ENCODE measurements around the gene PDCD4.
"Not testable (repeated sequence)": the region's sequence is repeated elsewhere in the genome, so short reads cannot be mapped to it uniquely, and the experiment has no call there.

The PDCD4 gene

DNA sequence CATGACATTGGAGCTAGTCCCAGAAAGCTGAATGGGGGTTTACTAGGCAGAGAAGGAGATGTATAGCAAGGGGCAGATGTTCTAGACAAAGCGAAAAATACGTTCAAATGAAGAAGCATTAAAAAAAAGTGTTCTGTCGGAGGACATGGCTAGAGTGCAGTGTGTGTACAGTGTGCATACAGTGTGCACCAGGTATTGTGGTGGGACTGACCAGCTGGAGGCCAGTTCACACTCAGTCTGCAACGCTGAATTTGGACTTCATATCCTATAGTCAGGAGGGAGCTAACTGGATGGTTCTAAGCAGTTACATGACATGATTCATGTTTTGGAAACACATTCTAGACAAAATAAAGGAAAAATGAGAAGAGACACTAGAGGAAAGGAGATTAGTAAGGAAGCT lies 38.4 kb downstream of the PDCD4 start:
- DNase-seq: no peak
- no peak overlapping the region for H3K4me3 ChIP-seq
- H3K4me1 ChIP-seq: no peaks in the 10 kb centered on the region
- H3K36me3 ChIP-seq: peaks cover 0 to 4% (median 2%) of the 10 kb centered on the region in 3 donors
- TF ChIP-seq, protein P1, sequence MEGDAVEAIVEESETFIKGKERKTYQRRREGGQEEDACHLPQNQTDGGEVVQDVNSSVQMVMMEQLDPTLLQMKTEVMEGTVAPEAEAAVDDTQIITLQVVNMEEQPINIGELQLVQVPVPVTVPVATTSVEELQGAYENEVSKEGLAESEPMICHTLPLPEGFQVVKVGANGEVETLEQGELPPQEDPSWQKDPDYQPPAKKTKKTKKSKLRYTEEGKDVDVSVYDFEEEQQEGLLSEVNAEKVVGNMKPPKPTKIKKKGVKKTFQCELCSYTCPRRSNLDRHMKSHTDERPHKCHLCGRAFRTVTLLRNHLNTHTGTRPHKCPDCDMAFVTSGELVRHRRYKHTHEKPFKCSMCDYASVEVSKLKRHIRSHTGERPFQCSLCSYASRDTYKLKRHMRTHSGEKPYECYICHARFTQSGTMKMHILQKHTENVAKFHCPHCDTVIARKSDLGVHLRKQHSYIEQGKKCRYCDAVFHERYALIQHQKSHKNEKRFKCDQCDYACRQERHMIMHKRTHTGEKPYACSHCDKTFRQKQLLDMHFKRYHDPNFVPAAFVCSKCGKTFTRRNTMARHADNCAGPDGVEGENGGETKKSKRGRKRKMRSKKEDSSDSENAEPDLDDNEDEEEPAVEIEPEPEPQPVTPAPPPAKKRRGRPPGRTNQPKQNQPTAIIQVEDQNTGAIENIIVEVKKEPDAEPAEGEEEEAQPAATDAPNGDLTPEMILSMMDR (IDR thresholded peaks at IDR 0.05): no peak
- intact Hi-C loops (cut with DNase I; ENCODE audit: low total_unique reads): no loop called here
- no peaks in the 10 kb centered on the region for H3K27me3 ChIP-seq
- no peak overlapping the region for H3K27ac ChIP-seq
- no peaks in the 10 kb centered on the region for H3K9me3 ChIP-seq

DNA sequence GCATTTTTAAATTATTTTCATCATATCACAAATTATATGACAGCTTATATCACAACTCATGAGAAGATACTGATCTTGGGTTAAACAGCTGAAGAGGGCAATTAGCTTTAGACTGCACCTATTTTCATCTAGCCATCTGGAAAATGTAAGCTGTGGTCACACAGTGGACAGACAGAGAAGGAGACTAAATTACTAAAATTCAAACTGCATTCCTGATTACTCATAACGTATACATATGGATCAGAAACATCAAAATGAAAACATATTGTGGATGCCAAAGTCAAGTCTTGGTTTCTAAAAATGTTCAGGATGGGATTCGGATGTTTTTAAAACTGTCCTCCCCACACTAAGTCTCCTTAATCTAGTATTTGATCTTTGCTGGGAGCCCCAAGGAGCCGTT lies 40.6 kb downstream of the PDCD4 start:
- intact Hi-C loops (cut with DNase I; ENCODE audit: low total_unique reads): no loop called here
- Histone ChIP-seq H3K27me3 (no peaks in the 10 kb centered on the region), H3K4me3 (no peak overlapping the region), H3K27ac (no peak overlapping the region), H3K36me3 (peaks cover 0 to 4% (median 0%) of the 10 kb centered on the region in 3 donors), H3K9me3 (no peaks in the 10 kb centered on the region), H3K4me1 (peaks cover 0 to 2% (median under 1%) of the 10 kb centered on the region in 4 donors)
- TF ChIP-seq, protein P1 (IDR thresholded peaks at IDR 0.05): no peak
- no peak for DNase-seq

DNA sequence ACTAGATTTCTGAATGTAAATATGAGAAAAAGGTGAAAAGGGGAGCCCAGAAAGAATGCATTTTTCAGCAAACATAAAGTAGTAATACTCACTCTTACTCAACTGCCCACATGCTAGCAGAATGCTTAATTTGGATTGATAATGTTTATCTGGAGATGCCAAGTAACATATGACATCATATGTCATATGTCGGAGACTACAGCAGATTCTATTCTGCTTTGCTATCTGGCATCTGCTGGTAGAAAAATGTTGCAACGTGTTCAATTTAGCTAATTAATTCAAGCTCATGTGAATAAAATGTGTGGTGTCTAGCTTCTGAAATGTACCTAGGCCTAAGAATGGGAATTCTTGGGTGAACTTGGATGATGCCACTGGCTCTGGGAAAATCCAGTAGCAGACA lies 42.7 kb downstream of the PDCD4 start:
- H3K27me3 ChIP-seq: no peaks in the 10 kb centered on the region
- H3K9me3 ChIP-seq: no peaks in the 10 kb centered on the region
- H3K4me1 ChIP-seq: peaks cover 0 to 8% (median 7%) of the 10 kb centered on the region in 4 donors
- H3K4me3 ChIP-seq: no peak overlapping the region
- intact Hi-C loops (cut with DNase I; ENCODE audit: low total_unique reads): no loop called here
- H3K27ac ChIP-seq: no peak overlapping the region
- no peak for DNase-seq
- TF ChIP-seq, protein P1 (IDR thresholded peaks at IDR 0.05): no peak
- H3K36me3 ChIP-seq: peaks cover 0 to under 1% (median 0%) of the 10 kb centered on the region in 3 donors

DNA sequence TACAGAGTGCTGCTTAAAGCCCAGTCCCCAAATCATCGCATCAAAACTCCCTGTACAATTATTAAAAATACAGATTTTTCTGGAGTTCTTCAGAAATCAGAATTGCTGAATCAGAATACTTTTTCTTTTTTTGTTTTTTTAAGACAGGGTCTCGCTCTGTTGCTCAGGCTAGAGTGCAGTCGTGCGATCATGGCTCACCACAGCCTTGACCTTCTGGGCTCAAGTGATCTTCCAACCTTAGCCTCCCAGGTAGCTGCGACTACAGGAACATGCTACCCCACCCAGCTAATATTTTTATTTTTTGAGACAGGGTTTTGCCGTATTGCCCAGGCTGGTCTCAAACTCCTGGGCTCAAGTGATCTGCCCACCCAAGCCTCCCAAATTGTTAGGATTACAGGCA lies 43.3 kb downstream of the PDCD4 start:
- H3K4me1 ChIP-seq: peaks cover 0 to 8% (median 7%) of the 10 kb centered on the region in 4 donors
- no peaks in the 10 kb centered on the region for H3K9me3 ChIP-seq
- intact Hi-C loops (cut with DNase I; ENCODE audit: low total_unique reads): loop anchor here (5.0 kb wide), 1 partner anchor 43 kb away; the partner anchor contains the start of gene PDCD4
- no peaks in the 10 kb centered on the region for H3K27me3 ChIP-seq
- H3K4me3 ChIP-seq: no peak overlapping the region
- no peaks in the 10 kb centered on the region for H3K36me3 ChIP-seq
- no peak overlapping the region for H3K27ac ChIP-seq
- TF ChIP-seq, protein P1 (IDR thresholded peaks at IDR 0.05): no peak
- DNase-seq: no peak

DNA sequence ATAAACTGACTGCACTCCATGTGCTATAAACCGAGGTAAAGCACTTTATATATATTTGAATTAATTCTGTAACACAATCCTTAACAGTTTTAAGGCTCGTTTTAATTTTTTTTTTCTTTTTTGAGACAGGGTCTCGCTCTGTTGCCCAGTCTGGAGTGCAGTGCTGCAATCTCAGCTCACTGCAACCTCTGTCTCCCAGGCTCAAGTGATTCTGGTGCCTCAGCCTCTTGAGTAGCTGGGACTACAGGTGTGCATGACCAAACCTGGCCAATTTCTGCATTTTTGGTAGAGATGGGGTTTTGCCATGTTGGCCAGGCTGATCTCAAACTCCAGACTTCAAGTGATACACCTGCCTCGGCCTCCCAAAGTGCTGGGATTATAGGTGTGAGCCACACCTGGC lies 43.9 kb downstream of the PDCD4 start:
- not testable (repeated sequence) for H3K9me3 ChIP-seq, DNase-seq, H3K36me3 ChIP-seq, H3K4me3 ChIP-seq, H3K27ac ChIP-seq, H3K27me3 ChIP-seq
- peaks cover 0 to 11% (median 7%) of the 10 kb centered on the region in 4 donors for H3K4me1 ChIP-seq
- intact Hi-C loops (cut with DNase I; ENCODE audit: low total_unique reads): loop anchor here (5.0 kb wide), 1 partner anchor 43 kb away; the partner anchor contains the start of gene PDCD4

DNA sequence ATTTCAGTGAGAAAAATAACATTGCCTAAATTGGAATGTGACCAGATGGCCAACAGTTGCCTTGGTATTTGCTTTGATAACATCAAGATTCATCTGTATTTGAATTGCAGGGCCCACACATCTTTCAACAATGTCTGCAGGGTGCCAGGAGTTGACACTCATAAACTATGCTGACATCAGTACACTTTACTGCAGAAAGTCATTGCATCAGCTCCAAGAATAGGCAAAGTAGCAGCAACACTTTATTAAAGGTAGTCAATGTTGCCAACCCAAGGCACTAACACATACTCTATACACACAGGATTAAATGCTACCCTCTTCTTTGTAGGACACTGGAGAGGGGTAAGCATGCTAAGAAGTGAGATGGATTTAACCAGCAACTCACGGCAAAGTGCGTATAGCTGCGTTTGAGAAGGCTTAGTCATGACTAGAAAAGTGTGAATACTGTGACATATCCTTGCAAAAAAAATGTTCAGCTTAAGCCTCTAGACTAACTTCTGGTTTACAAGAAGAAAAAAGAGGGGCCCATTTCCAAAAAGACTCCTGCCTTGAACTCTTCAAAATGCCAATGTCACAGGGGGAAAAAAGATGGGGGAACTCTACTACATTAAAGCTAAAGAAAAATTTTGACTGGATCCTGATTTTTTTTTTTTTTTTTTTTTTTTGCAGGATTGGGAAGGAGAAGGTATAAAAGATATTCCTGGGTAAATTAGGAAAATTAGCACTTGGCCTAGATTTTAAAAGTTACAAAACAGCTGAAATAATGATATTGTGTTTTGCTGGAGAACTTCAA lies 45.0 kb downstream of the PDCD4 start:
- Histone ChIP-seq H3K27me3 (no peaks in the 10 kb centered on the region), H3K9me3 (no peaks in the 10 kb centered on the region), H3K4me1 (peaks cover 0 to 23% (median 10%) of the 10 kb centered on the region in 4 donors), H3K27ac (no peak overlapping the region), H3K36me3 (no peaks in the 10 kb centered on the region), H3K4me3 (no peak overlapping the region)
- no peak for DNase-seq
- TF ChIP-seq, protein P1 (IDR thresholded peaks at IDR 0.05): no peak
- intact Hi-C loops (cut with DNase I; ENCODE audit: low total_unique reads): loop anchor here (5.0 kb wide), 1 partner anchor 44 kb away; the partner anchor contains the start of gene PDCD4
